K562 (cell line): ENCODE data around the gene CXCL1. TPM values are rescaled to one million over a fixed set of nuclear protein-coding genes. Genes with fewer than 3 reads are reported as not detected.
A peak's percentile ranks its signal among the peaks of the same experiment; 100 is the strongest.

Source experiments
- ATF4 ChIP-seq: fragments of 450-650 bp; formaldehyde crosslinking; IDR thresholded peaks from 2 replicates; pipeline ENCODE4 v1.4.0; 2022; ENCODE audit warnings: mild to moderate bottlenecking, moderate library complexity
- CCNT2 ChIP-seq: IDR thresholded peaks from 2 replicates; pipeline ENCODE4 v1.6.1; 2011; ENCODE audit warnings: borderline replicate concordance, low read depth, mild to moderate bottlenecking, moderate library complexity, mixed read lengths, low read length; ENCODE audit not compliant: insufficient read length; ENCODE audit errors: extremely low read depth
- FIP1L1 ChIP-seq: fragments of 200-400 bp; formaldehyde crosslinking; IDR thresholded peaks from 2 replicates; pipeline ENCODE4 v1.6.1; 2018; ENCODE audit warnings: mild to moderate bottlenecking, low read depth, low read length; ENCODE audit not compliant: poor library complexity, severe bottlenecking
- HINFP ChIP-seq: fragments of 450-650 bp; conservative IDR thresholded peaks from 2 replicates; pipeline ENCODE4 v1.6.1; 2016; ENCODE audit warnings: missing genetic modification characterization, low read depth, mild to moderate bottlenecking, control low read depth, missing compliant biosample characterization
- KLF10 ChIP-seq: fragments of 250-450 bp; sonication (Bioruptor Pico); IDR thresholded peaks from 2 replicates; pipeline ENCODE4 v1.6.1; 2021; ENCODE audit warnings: matching md5 sums
- MLLT1 ChIP-seq, 2 experiments: fragments of 450-650 bp; IDR thresholded peaks; 2 replicates each; pipeline ENCODE4 v1.6.1; 2016
- REST ChIP-seq, 2 experiments: fragments of 450-650 bp; formaldehyde crosslinking in 1 of 2; IDR thresholded peaks; 2 replicates each; pipeline versions ENCODE4 v1.4.0 to v1.6.1; 2014 to 2020; ENCODE audit warnings: mild to moderate bottlenecking in 2 of 2, borderline replicate concordance in 1 of 2, low read depth in 1 of 2
- RHOXF2B ChIP-seq: fragments of 250-450 bp; sonication (Bioruptor Pico); conservative IDR thresholded peaks from 2 replicates; pipeline ENCODE4 v1.5.1; 2021
- SFPQ ChIP-seq: fragments of 200-400 bp; formaldehyde crosslinking; IDR thresholded peaks from 2 replicates; pipeline ENCODE4 v1.6.1; 2017; ENCODE audit warnings: mild to moderate bottlenecking, low read depth, low read length, moderate library complexity
- SMARCA4 ChIP-seq: fragments of 450-650 bp; IDR thresholded peaks from 2 replicates; pipeline ENCODE4 v1.6.1; 2016
- SMARCE1 ChIP-seq: fragments of 450-650 bp; IDR thresholded peaks from 2 replicates; pipeline ENCODE4 v1.7.1; 2016; ENCODE audit warnings: mild to moderate bottlenecking
- SNIP1 ChIP-seq: fragments of 450-650 bp; IDR thresholded peaks from 2 replicates; pipeline ENCODE4 v1.7.1; 2017; ENCODE audit warnings: low read depth, mild to moderate bottlenecking
- ZNF184 ChIP-seq: sonication (generic); formaldehyde crosslinking; IDR thresholded peaks from 2 replicates; pipeline ENCODE4 v1.5.0; 2020; ENCODE audit warnings: missing genetic modification reagents
- ZNF347 ChIP-seq: fragments of 450-650 bp; formaldehyde crosslinking; IDR thresholded peaks from 2 replicates; pipeline ENCODE4 v1.4.0; 2020; ENCODE audit warnings: low read depth, mild to moderate bottlenecking, moderate library complexity
- polyA plus RNA-seq, 8 experiments: library from polyadenylated mRNA; depleted of rRNA in 4 of 8; stranded (reverse) in 5 of 8; unstranded in 3 of 8; fragments of >200 nt; fragmentation: Nextera tagmentation in 2 of 8; fragmentation: Illumina TruSeq in 1 of 8; extraction: Ambion mirVana in 2 of 8; extraction: Trizol in 1 of 8; gene quantifications; 2 replicates each; pipeline versions ENCODE4 v1.2.1 to v1.2.3, GENCODE V29; 2011 to 2014; ENCODE audit warnings: inconsistent platforms in 1 of 8, missing spikeins in 1 of 8
- total RNA-seq, 7 experiments: library from RNA; depleted of rRNA in 6 of 7; stranded (reverse); fragments of >200 nt in 6 of 7; fragmentation: Illumina TruSeq in 2 of 7; extraction: Trizol in 2 of 7; gene quantifications; 2 replicates each; pipeline versions ENCODE4 v1.2.1 to v1.2.3, GENCODE V29; 2011 to 2021; ENCODE audit warnings: low replicate concordance in 1 of 7

CXCL1 gene
- total and polyA plus RNA-seq, 9 of the 15 experiments (the other 6 are each of a cell fraction or from before 2014, with no cell fraction given) = 0.07 to 2.2 (median 0.32) TPM; not detected in 3

- TF ChIP-seq CCNT2 (peak; percentile 15), HINFP (tag) (no peak), SMARCA4 (0 out of 2 replicates have a peak, but pooled peaks have one; percentile 21), RHOXF2B (CRISPR knock-in tag) (no peak), ZNF184 (CRISPR knock-in tag) (no peak), ATF4 (CRISPR knock-in tag) (no peak), REST (IDR thresholded peaks at IDR 0.05; ENCODE audit: borderline replicate concordance) (peak; percentile 33; the same call in 1 of the 2 replicates), REST (CRISPR knock-in tag; IDR thresholded peaks at IDR 0.05; ENCODE audit: low read depth) (no peak), SNIP1 (no peak), SFPQ (no peak), KLF10 (CRISPR knock-in tag) (no peak), ZNF347 (CRISPR knock-in tag) (no peak), MLLT1 (IDR thresholded peaks at IDR 0.05) (no peak), FIP1L1 (no peak), SMARCE1 (peak; percentile 31; the same call in 1 of the 2 replicates)
Measured at GRCh38 chr4:73908965-73909364, 39.8 kb downstream of the CXCL1 start (continued).
